IMR-90 (cell line): ENCODE results near the gene PDE4A. TPM values are rescaled to one million over a fixed set of nuclear protein-coding genes. Genes with fewer than 3 reads are reported as not detected.

Experiments
- ATAC-seq: fragments of 200-7000 bp; cut with Tn5 transposase; 2 replicates; pipeline ENCODE4 v1.9.1; 2020; ENCODE audit warnings: low read depth, mild to moderate bottlenecking, moderate library complexity
- BruUV-seq: library from RNA; stranded (reverse); fragments of 400-500 nt; replicated peaks from 2 replicates; lab custom pipeline; 2021; lab: Mats Ljungman, UMichigan
- CTCF ChIA-PET: fragments of 300-600 bp; formaldehyde crosslinking; extraction: SDS; loops from one replicate; lab custom pipeline; 2021; ENCODE audit warnings: antibody characterized with exemption; lab: Yijun Ruan, JAX
- POLR2A ChIA-PET: fragments of 300-600 bp; sonication (Branson Sonifier 250); formaldehyde crosslinking; loops from one replicate; lab custom pipeline; 2022; ENCODE audit warnings: antibody characterized with exemption; ENCODE audit not compliant: unreplicated experiment; lab: Charles Lee
- DNase-seq: peaks from one replicate; pipeline ENCODE4 v3.0.0; 2013
- H2AFZ ChIP-seq: replicated peaks from 2 replicates; pipeline ENCODE3; 2013; ENCODE audit warnings: low read length, mild to moderate bottlenecking; ENCODE audit not compliant: poor library complexity
- H2AK5ac ChIP-seq: 2 replicates; pipeline ENCODE4 v1.6.1; 2013; ENCODE audit warnings: low read depth, low read length, inconsistent platforms
- H2AK9ac ChIP-seq: replicated peaks from 2 replicates; pipeline ENCODE3; 2013; ENCODE audit warnings: mild to moderate bottlenecking, low read depth, low read length, moderate library complexity; ENCODE audit not compliant: poor library complexity
- H2BK120ac ChIP-seq: 2 replicates; pipeline ENCODE4 v1.6.1; 2013; ENCODE audit warnings: low read depth, low read length, inconsistent platforms
- H2BK15ac ChIP-seq: 3 replicates; pipeline ENCODE4 v1.6.1; 2013; ENCODE audit warnings: low read depth, low read length, inconsistent platforms
- H2BK20ac ChIP-seq: 2 replicates; pipeline ENCODE4 v1.6.1; 2013; ENCODE audit warnings: low read depth, mild to moderate bottlenecking, inconsistent platforms, low read length, moderate library complexity
- H2BK5ac ChIP-seq: 2 replicates; pipeline ENCODE4 v1.6.1; 2013; ENCODE audit warnings: mild to moderate bottlenecking, low read depth, low read length, inconsistent platforms; ENCODE audit not compliant: poor library complexity, severe bottlenecking
- H3K14ac ChIP-seq: replicated peaks from 2 replicates; pipeline ENCODE4 v1.6.1; 2013; ENCODE audit warnings: low read depth, low read length, inconsistent platforms
- H3K18ac ChIP-seq: 2 replicates; pipeline ENCODE4 v1.6.1; 2013; ENCODE audit warnings: low read depth, low read length, control low read depth
- H3K23ac ChIP-seq: 2 replicates; pipeline ENCODE4 v1.6.1; 2013; ENCODE audit warnings: low read depth, low read length, inconsistent platforms
- H3K27ac ChIP-seq: 2 replicates; pipeline ENCODE4 v1.5.1; 2013; ENCODE audit warnings: mild to moderate bottlenecking, control low read depth, low read length; ENCODE audit not compliant: insufficient read depth
- H3K27me3 ChIP-seq: 2 replicates; pipeline ENCODE4 v1.6.1; 2013; ENCODE audit warnings: low read length; ENCODE audit not compliant: control insufficient read depth, insufficient read depth
- H3K36me3 ChIP-seq: 2 replicates; pipeline ENCODE4 v1.6.1; 2013; ENCODE audit warnings: low read length, mixed read lengths; ENCODE audit not compliant: control insufficient read depth, insufficient read depth
- H3K4ac ChIP-seq: 2 replicates; pipeline ENCODE4 v1.6.1; 2013; ENCODE audit warnings: low read depth, low read length, inconsistent platforms
- H3K4me1 ChIP-seq: 2 replicates; pipeline ENCODE4 v1.6.1; 2013; ENCODE audit warnings: low read length, mixed read lengths; ENCODE audit not compliant: control insufficient read depth, insufficient read depth
- H3K4me2 ChIP-seq: 2 replicates; pipeline ENCODE4 v1.6.1; 2013; ENCODE audit warnings: low read depth, mild to moderate bottlenecking, control low read depth, low read length, moderate library complexity
- H3K4me3 ChIP-seq: 2 replicates; pipeline ENCODE4 v1.5.1; 2013; ENCODE audit warnings: low read depth, mild to moderate bottlenecking, control low read depth, low read length, moderate library complexity; ENCODE audit not compliant: insufficient read depth
- H3K56ac ChIP-seq: 2 replicates; pipeline ENCODE4 v1.6.1; 2013; ENCODE audit warnings: low read length, inconsistent platforms; ENCODE audit not compliant: insufficient read depth; ENCODE audit errors: extremely low read depth
- H3K79me1 ChIP-seq, 2 experiments: 2 replicates each; pipeline ENCODE4 v1.6.1; 2013; ENCODE audit warnings: low read length in 2 of 2, inconsistent platforms in 1 of 2, low read depth in 1 of 2
- H3K9ac ChIP-seq: 2 replicates; pipeline ENCODE4 v1.6.1; 2013; ENCODE audit warnings: low read depth, low read length, control low read depth
- H3K9me1 ChIP-seq: 2 replicates; pipeline ENCODE4 v1.6.1; 2013; ENCODE audit warnings: low read length, inconsistent platforms; ENCODE audit not compliant: insufficient read depth
- H3K9me3 ChIP-seq: 2 replicates; pipeline ENCODE4 v1.6.1; 2013; ENCODE audit warnings: low read length; ENCODE audit not compliant: control insufficient read depth, insufficient read depth
- H4K20me1 ChIP-seq: 2 replicates; pipeline ENCODE4 v1.6.1; 2013; ENCODE audit warnings: low read length, inconsistent platforms; ENCODE audit not compliant: insufficient read depth
- H4K5ac ChIP-seq: 2 replicates; pipeline ENCODE4 v1.6.1; 2013; ENCODE audit warnings: mild to moderate bottlenecking, low read depth, low read length, control low read depth
- H4K8ac ChIP-seq, 2 experiments: 2 replicates each; pipeline ENCODE4 v1.6.1; 2013; ENCODE audit warnings: low read depth in 2 of 2, low read length in 2 of 2, control low read depth in 1 of 2, inconsistent platforms in 1 of 2
- H4K91ac ChIP-seq: 2 replicates; pipeline ENCODE4 v1.6.1; 2013; ENCODE audit warnings: low read depth, low read length, inconsistent platforms; ENCODE audit not compliant: insufficient read depth
- CHD1 ChIP-seq: IDR thresholded peaks from 2 replicates; pipeline ENCODE4 v1.6.1; 2012; ENCODE audit warnings: low read depth, low read length, improper control_type of control experiment
- RAD21 ChIP-seq: IDR thresholded peaks from 2 replicates; pipeline ENCODE4 v1.6.1; 2012; ENCODE audit warnings: low read length, improper control_type of control experiment
- WGBS, 2 experiments: methylation state at CpG; one replicate each; pipeline versions ENCODE4 v1.1.5 to v1.1.7; 2013; ENCODE audit warnings: missing lambda C conversion rate in 2 of 2; ENCODE audit not compliant: insufficient read length in 1 of 2; ENCODE audit errors: extremely low coverage in 2 of 2; 5-methylcytosine and 5-hydroxymethylcytosine counted together
- dilution Hi-C: fragments of 300-500 bp; cut with HindIII; formaldehyde crosslinking; loops from one replicate; pipeline ENCODE4 v1.14.3; 2018; ENCODE audit warnings: low sequenced_read_pairs; ENCODE audit not compliant: unreplicated experiment
- in situ Hi-C: fragments of 300-500 bp; cut with MboI; formaldehyde crosslinking; loops from 3 replicates; pipeline ENCODE4 v1.14.3; 2019; ENCODE audit warnings: low sequenced_read_pairs, inconsistent platforms, mixed read lengths
- intact Hi-C: fragments of 100-400 bp; cut with micrococcal nuclease; formaldehyde crosslinking; loops from 2 replicates; pipeline ENCODE4 v1.10.0; 2022
- polyA plus RNA-seq, 3 experiments: library from polyadenylated mRNA; depleted of rRNA; stranded (reverse); fragments of >200 nt; gene quantifications; 2 replicates each; pipeline ENCODE4 v1.2.3, GENCODE V29; 2012; ENCODE audit warnings: low replicate concordance in 1 of 3
- total RNA-seq: library from RNA; depleted of rRNA; stranded (reverse); fragments of >200 nt; gene quantifications from 2 replicates; pipeline ENCODE4 v1.2.3, GENCODE V29; 2012

The PDE4A gene
- total and polyA plus RNA-seq, 2 of the 4 experiments (the other 2 are of a cell fraction): 1.8 to 7.0 TPM

DNA sequence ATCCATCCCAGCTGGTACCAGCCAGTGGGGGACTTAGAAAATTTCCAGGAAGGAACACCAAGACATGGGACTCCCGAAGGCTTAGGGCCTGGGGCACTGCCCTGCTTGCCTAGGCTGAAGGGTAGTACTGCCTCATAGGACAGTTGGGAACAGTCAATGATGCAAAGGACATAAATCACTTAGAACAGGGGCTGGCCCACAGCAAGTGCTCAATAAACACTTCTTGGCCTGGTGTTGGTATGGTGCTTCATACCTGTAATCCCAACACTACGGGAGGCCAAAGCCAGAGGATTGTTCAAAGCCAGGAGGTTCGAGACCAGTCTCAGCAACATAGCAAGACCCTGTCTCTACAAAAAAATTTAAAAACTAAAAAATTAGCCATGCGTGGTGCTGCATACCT lies 77.0 kb downstream of the PDE4A start:
- Histone ChIP-seq H2BK5ac (no peak overlapping the region), H3K9me3 (no peaks in the 10 kb centered on the region), H3K79me1 (peaks cover 28 to 57% of the 10 kb centered on the region in 2 experiments), H4K5ac (no peak overlapping the region), H2AFZ (no peak overlapping the region), H3K4me3 (no peak overlapping the region), H3K36me3 (peaks cover 40% of the 10 kb centered on the region), H2AK9ac (no peak overlapping the region), H2BK120ac (no peak overlapping the region), H3K27me3 (no peaks in the 10 kb centered on the region), H3K4ac (no peak overlapping the region), H4K8ac (no peak overlapping the region), H3K18ac (no peak overlapping the region), H4K91ac (no peak overlapping the region), H3K4me1 (peaks cover 3% of the 10 kb centered on the region; the same call in 1 of the 2 replicates), H3K9me1 (peaks cover 10% of the 10 kb centered on the region), H2BK15ac (no peak overlapping the region), H3K9ac (no peak overlapping the region), H3K14ac (no peak overlapping the region), H3K56ac (no peak overlapping the region), H3K4me2 (no peak overlapping the region), H4K20me1 (peaks cover 16% of the 10 kb centered on the region), H3K23ac (no peak overlapping the region), H2BK20ac (no peak overlapping the region), H3K27ac (no peak overlapping the region), H2AK5ac (no peak overlapping the region)
- TF ChIP-seq RAD21 (no peak), CHD1 (no peak)
- POLR2A ChIA-PET: no interaction called here
- WGBS, 2 experiments: 100% methylated on average over 2 of the region's 4 CpGs; no CpG with 5 or more reads in 1 of the 2 experiments
- BruUV-seq: no TSS peak
- no peak for DNase-seq
- intact Hi-C loops (no loop called here), in situ Hi-C loops (loop anchor here (10.0 kb wide), 1 partner anchor 147 kb away; no protein-coding TSS in a partner anchor), dilution Hi-C loops (no loop called here)
- CTCF ChIA-PET: no interaction called here
- ATAC-seq: no peak
